ENCODE data around the gene SDC3.
"Not testable (repeated sequence)": the region's sequence is repeated elsewhere in the genome, so short reads cannot be mapped to it uniquely, and the experiment has no call there.

SDC3 gene

GRCh38 chr1:30936541-30937171 is 28.1 kb upstream of the SDC3 start:
- no peak overlapping the region for H2AFZ ChIP-seq (ENCODE audit: low read depth, low read length)
- H3K9me3 ChIP-seq (ENCODE audit: insufficient read depth, low read length), result no peaks in the 10 kb centered on the region
- TF ChIP-seq CTCF (IDR thresholded peaks at IDR 0.05; ENCODE audit: low read depth, low read length), result no peak
- no peak for TF ChIP-seq EZH2phosphoT487 (IDR thresholded peaks at IDR 0.05; ENCODE audit: low read depth)
- H4K20me1 ChIP-seq (ENCODE audit: insufficient read depth, low read length), result no peaks in the 10 kb centered on the region; the same call in 1 of the 2 replicates
- peaks cover 11% of the 10 kb centered on the region for H3K4me1 ChIP-seq (ENCODE audit: low read length)
- H3K27ac ChIP-seq (ENCODE audit: low read length), result no peak overlapping the region
- H3K36me3 ChIP-seq (replicated peaks; ENCODE audit: low read depth, low read length), result peaks cover 42% of the 10 kb centered on the region
- no peaks in the 10 kb centered on the region for H3K79me2 ChIP-seq (ENCODE audit: low read length)
- no peak overlapping the region for H3K9ac ChIP-seq (ENCODE audit: low read length)
- no peaks in the 10 kb centered on the region for H3K27me3 ChIP-seq (ENCODE audit: low read depth, low read length)
- H3K4me2 ChIP-seq (ENCODE audit: low read length), result no peak overlapping the region
- H3K4me3 ChIP-seq (ENCODE audit: low read length), result no peak overlapping the region

GRCh38 chr1:30935758-30936157 is 27.2 kb upstream of the SDC3 start:
- peaks cover 34% of the 10 kb centered on the region for H3K36me3 ChIP-seq (replicated peaks; ENCODE audit: low read depth, low read length)
- not testable (repeated sequence) for H4K20me1 ChIP-seq (ENCODE audit: insufficient read depth, low read length); H3K4me2 ChIP-seq (ENCODE audit: low read length); H3K27ac ChIP-seq (ENCODE audit: low read length); H3K4me3 ChIP-seq (ENCODE audit: low read length); H3K9ac ChIP-seq (ENCODE audit: low read length); H3K79me2 ChIP-seq (ENCODE audit: low read length); H2AFZ ChIP-seq (ENCODE audit: low read depth, low read length); H3K9me3 ChIP-seq (ENCODE audit: insufficient read depth, low read length); H3K27me3 ChIP-seq (ENCODE audit: low read depth, low read length)
- H3K4me1 ChIP-seq (ENCODE audit: low read length), result peaks cover 11% of the 10 kb centered on the region

GRCh38 chr1:30934613-30935012 is 26.1 kb upstream of the SDC3 start:
- Histone ChIP-seq H3K4me1 (ENCODE audit: low read length) (peaks cover 11% of the 10 kb centered on the region), H3K4me3 (ENCODE audit: low read length) (no peak overlapping the region), H3K36me3 (replicated peaks; ENCODE audit: low read depth, low read length) (peaks cover 26% of the 10 kb centered on the region), H3K9ac (ENCODE audit: low read length) (no peak overlapping the region), H3K4me2 (ENCODE audit: low read length) (no peak overlapping the region), H2AFZ (ENCODE audit: low read depth, low read length) (no peak overlapping the region), H3K79me2 (ENCODE audit: low read length) (no peaks in the 10 kb centered on the region), H3K9me3 (ENCODE audit: insufficient read depth, low read length) (no peaks in the 10 kb centered on the region), H3K27me3 (ENCODE audit: low read depth, low read length) (no peaks in the 10 kb centered on the region), H4K20me1 (ENCODE audit: insufficient read depth, low read length) (peaks cover 5% of the 10 kb centered on the region; the same call in 1 of the 2 replicates), H3K27ac (ENCODE audit: low read length) (no peak overlapping the region; the same call in 1 of the 2 replicates)
- no peak for TF ChIP-seq CTCF (IDR thresholded peaks at IDR 0.05; ENCODE audit: low read depth, low read length)
- TF ChIP-seq EZH2phosphoT487 (IDR thresholded peaks at IDR 0.05; ENCODE audit: low read depth), result no peak

GRCh38 chr1:30933874-30934252 is 25.3 kb upstream of the SDC3 start:
- H3K9ac ChIP-seq (ENCODE audit: low read length), result no peak overlapping the region
- H3K9me3 ChIP-seq (ENCODE audit: insufficient read depth, low read length), result no peaks in the 10 kb centered on the region
- peaks cover 11% of the 10 kb centered on the region for H3K4me1 ChIP-seq (ENCODE audit: low read length)
- peaks cover 5% of the 10 kb centered on the region; the same call in 1 of the 2 replicates for H4K20me1 ChIP-seq (ENCODE audit: insufficient read depth, low read length)
- H3K79me2 ChIP-seq (ENCODE audit: low read length), result no peaks in the 10 kb centered on the region
- no peak overlapping the region for H3K4me3 ChIP-seq (ENCODE audit: low read length)
- H3K4me2 ChIP-seq (ENCODE audit: low read length), result no peak overlapping the region
- TF ChIP-seq CTCF (IDR thresholded peaks at IDR 0.05; ENCODE audit: low read depth, low read length) (no peak), EZH2phosphoT487 (IDR thresholded peaks at IDR 0.05; ENCODE audit: low read depth) (no peak)
- peaks cover 22% of the 10 kb centered on the region for H3K36me3 ChIP-seq (replicated peaks; ENCODE audit: low read depth, low read length)
- no peak overlapping the region for H3K27ac ChIP-seq (ENCODE audit: low read length)
- no peaks in the 10 kb centered on the region for H3K27me3 ChIP-seq (ENCODE audit: low read depth, low read length)
- no peak overlapping the region for H2AFZ ChIP-seq (ENCODE audit: low read depth, low read length)

All from OCI-LY3 (cell line).